ENCODE measurements around the gene HCAR3.
A peak's percentile ranks its signal among the peaks of the same experiment; 100 is the strongest.

HCAR3 gene

GRCh38 chr12:122665759-122666158, 50.9 kb downstream of the HCAR3 start:
- CTCF ChIA-PET: no interaction called here
- DNase-seq (ENCODE audit: extremely low spot score): no peak
- POLR2A ChIA-PET: no interaction called here
- TF ChIP-seq SP1 (IDR thresholded peaks at IDR 0.05): no peak
- no peak for TF ChIP-seq FOXK2 (IDR thresholded peaks at IDR 0.05)
- no peak for TF ChIP-seq ELF4 (IDR thresholded peaks at IDR 0.05)
- TF ChIP-seq ZNF384 (IDR thresholded peaks at IDR 0.05): no peak
- no peak for TF ChIP-seq CTBP1 (IDR thresholded peaks at IDR 0.05; ENCODE audit: borderline replicate concordance)
- TF ChIP-seq TARDBP (IDR thresholded peaks at IDR 0.05): no peak
- TF ChIP-seq FOXA1 (IDR thresholded peaks at IDR 0.05): no peak
- no peak for TF ChIP-seq HDGF (IDR thresholded peaks at IDR 0.05; ENCODE audit: borderline replicate concordance)
- TF ChIP-seq ARNT (IDR thresholded peaks at IDR 0.05): no peak
- TF ChIP-seq FOXM1 (IDR thresholded peaks at IDR 0.05; ENCODE audit: borderline replicate concordance): no peak

GRCh38 chr12:122665349-122665748, 51.3 kb downstream of the HCAR3 start:
- CTCF ChIA-PET: no interaction called here
- no peak for TF ChIP-seq BHLHE40 (IDR thresholded peaks at IDR 0.05; ENCODE audit: borderline replicate concordance)
- TF ChIP-seq SUZ12 (IDR thresholded peaks at IDR 0.05): no peak
- no peak for TF ChIP-seq ZNF384 (IDR thresholded peaks at IDR 0.05)
- no peak for TF ChIP-seq FOXK2 (IDR thresholded peaks at IDR 0.05)
- 0 out of 2 replicates have a peak, but pooled peaks have one; percentile 4 for TF ChIP-seq PKNOX1 (IDR thresholded peaks at IDR 0.05)
- no peak for TF ChIP-seq FOXM1 (IDR thresholded peaks at IDR 0.05; ENCODE audit: borderline replicate concordance)
- TF ChIP-seq TARDBP (IDR thresholded peaks at IDR 0.05): no peak
- POLR2A ChIA-PET: no interaction called here
- DNase-seq (ENCODE audit: extremely low spot score): no peak
